ENCODE measurements around the gene POC1A.

- TF ChIP-seq CTCF (conservative IDR thresholded peaks at IDR 0.05) (no peak), EZH2 (IDR thresholded peaks at IDR 0.05; ENCODE audit: low read depth) (no peak)
Observed at GRCh38 chr3:52112056-52112455, 42.2 kb downstream of the POC1A start.

Data from PC-9 (cell line).